DMS 273 treated with DMSO at 0.1 percent for 48 hours (cell line): Measurements from ENCODE around the gene MATN4.

Experiments
- DNase-seq: peaks from one replicate; lab custom pipeline; 2025; lab: John Stamatoyannopoulos, UW

Gene MATN4

DNA sequence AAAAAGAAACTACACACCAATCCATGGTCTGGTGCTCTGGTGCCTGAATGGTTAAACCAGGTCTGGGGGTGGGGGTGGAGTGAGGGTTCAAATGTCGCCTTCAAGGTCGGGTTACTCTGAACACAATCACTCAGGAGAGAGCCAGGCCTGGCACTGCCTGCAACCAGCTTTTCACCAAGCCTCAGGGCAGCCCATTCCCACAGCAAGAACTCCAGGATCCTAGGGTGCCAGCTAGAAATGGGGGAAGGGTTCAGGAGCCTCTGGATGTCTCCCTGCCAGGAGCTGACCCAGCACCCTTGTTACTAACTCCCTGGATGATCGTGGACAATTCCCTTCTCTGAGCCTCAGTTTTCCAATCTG is 33.5 kb upstream of the MATN4 start:
- DNase-seq = no peak

DNA sequence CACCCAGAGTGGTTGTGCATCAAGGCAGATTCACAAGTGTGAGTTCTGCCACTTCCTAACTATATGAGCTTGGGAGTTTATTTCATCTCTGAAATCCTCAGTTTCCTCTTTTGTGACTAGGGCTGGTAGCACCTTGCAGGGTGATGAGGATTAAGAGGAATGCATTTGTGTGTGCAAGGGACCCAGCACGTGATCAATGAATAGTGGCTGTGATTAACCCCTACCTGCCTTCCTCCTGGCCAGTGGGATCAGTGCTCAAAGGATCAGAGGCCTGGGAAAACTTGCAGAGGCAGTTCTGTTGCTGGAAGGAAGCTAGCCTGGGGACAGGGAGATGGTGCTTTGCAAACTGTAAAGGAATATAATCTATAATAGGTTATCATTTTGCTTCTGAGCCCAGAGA is 32.9 kb upstream of the MATN4 start:
- no peak for DNase-seq

DNA sequence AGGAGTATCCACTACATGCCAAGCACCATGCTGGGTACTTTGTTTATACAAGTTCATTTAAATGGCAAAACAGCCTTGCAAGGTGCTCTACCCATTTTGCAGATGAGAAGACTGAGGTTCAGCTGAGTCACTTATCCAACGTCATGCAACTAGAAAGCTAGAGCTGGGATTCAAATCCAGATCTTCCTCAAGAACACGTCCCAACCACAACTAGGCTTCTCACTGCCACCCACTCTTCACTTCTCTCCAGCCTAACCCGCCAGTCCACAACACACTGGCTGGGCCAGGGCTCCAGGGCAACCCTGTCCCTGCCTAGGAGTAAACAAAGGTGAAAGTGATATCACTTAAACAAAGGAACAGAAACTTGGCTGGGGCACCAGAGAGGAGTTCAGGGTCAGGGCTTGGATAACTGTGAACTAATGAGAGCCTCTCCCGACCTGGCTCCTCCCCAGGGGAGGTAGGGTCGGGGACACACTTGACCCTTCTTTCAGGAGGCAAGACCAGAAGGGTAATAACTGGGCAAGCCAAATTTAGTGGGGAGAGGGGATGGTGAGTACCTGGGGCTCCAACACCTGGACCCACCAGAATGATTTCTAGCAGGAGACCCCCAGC is 32.2 kb upstream of the MATN4 start:
- no peak for DNase-seq

DNA sequence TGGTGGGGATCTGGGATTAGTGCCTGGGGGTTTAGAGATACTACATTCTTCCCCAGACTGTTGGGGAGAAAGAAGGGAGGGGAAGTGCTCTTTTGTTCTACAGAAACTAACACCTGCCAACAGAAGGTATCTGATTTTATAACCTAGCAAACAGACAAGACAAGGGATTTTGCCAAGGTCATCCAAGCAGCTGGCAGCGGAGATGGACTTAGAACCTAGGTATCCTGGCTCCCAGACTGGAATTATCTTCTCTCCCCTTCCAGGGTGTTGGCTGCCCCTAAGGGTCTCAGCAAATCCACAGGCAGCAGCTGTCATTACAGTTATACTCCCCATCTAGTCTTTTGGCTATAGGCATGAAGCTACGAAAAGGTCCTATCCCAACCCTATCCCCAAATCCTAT is 31.7 kb upstream of the MATN4 start:
- DNase-seq = no peak

DNA sequence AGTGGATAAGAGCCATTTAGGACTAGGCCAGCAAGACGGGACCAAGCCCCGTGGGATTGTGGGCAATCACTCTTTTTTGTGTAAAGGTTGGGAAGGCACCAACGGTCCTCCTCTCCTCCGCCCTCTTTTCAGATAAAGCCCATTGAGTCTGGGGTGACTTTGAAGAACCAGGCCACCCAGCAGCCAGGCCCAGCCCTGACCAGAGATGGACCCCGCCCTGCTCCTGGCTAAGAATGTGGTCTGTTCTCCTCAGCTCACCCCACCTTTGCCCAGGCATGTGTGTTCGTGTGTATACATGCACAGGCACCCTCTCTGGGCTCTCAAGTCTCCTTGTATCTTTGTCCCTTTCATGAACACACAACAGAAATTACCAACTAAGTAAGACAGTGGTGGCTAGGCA is 31.0 kb upstream of the MATN4 start:
- DNase-seq = no peak

DNA sequence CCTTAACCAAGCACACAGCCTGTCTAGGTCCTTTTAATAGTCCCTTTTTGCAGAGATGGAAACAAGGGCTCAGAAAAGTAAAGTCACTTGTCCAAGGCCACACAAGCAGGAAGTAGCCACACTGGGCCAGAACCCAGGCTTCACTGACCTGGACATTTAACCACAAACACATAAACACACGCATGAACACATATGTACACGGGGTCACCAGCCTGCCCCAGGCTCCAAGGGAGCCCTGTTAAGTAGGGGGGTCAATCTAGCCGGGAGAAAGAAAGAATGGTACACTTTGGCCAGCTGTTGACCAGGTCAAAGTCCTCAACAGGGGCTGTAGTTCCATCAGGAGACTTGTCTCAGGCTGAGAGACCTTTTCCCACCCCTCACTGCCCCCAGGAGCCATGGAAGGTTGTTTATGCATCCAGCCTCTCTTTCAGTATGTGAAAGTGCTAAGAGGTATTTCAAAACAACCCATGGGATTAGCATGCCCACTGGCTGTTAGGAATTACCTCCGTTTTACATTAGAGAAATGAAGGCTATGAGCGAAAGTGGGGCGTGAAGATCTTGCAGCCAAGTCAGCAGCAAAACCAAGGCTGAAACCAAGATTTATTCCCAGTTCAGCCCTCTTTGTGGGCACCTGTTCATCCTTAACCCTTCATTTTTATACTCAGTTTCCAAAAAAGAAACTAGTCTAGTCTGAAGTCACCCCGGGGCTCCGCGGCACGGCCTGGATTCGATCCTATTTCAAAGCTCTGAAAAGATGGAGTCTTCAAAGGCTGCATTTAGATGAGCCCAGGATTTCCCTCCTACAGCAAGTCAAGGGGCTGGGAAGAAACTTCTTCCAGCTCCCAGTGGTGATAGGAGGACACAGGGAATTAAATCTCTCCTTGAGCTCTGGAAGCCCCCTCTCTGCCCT is 30.3 kb upstream of the MATN4 start:
- no peak for DNase-seq

DNA sequence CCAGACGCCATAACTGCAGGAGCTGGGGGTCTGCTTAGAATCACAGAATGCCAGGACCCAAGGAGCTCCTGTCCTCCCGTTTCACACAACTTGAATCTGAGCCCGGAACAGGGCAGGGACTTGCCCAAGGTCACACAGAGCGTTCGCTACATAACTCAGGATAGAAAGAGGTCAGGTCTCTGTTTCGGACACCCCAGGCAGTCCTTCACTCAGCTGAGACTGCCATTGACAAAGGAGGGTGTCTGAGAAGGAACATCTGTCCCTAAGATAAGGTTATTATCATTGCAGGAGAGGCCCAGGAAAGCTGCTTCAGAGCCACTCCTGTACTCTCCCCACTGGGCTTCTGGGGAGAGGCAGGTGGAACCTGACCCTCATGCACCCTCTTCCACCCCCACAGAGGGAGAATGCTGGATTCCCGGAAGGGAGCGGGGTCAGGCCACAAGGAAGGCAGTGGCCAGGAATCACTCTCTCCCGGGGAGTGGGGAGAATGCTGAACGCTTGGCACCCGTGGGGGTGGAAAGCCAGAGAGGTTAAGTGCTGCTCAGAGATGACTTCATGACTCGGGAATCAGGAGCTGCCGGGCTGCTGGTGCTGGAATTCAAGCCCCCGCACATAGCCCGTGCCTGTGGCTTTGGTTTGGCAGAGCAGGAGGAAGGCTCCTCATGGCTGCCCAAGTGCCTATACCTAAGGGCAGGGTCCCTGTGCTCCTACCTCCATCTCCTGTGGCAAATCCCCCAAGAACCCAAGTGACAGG is 29.4 kb upstream of the MATN4 start:
- DNase-seq = no peak

DNA sequence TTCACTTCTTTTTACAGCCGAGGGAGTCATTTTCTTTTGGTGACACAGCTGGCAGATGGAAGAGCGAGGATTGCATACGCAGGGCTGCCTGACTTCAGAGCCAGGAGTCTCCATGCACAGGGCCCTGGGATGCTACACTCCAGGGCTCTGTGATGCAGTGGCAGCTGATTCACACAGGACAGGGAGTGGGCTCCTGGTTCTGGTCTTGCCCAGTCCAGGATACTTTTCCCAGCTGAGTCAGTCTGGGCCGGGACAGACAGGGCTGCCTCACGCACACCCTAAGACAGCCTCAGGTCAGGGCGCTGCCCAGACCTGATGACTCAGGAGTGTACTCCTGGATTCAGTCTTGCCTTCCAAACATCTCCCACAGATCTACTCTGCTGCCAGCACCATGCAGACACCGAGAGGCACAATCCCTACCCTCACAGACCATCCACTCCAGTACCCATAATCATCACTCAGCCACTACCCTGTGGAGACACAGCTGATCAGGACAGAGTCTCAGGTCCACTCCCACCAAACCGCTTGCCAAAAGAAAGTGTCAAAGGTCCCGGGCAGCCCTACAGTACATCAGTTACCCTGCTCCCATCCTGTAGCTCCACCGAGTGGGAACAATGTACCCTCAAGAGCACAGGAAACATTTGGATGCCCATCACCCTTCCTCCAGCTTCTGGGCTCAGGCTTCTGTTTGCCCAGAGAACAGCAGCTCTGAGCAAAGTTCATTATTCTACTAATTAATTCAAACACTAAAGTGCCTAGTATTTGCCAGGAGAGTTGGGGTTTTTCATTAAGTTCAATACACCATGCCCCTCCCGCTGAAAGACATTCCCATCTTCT is 28.6 kb upstream of the MATN4 start:
- DNase-seq = no peak

DNA sequence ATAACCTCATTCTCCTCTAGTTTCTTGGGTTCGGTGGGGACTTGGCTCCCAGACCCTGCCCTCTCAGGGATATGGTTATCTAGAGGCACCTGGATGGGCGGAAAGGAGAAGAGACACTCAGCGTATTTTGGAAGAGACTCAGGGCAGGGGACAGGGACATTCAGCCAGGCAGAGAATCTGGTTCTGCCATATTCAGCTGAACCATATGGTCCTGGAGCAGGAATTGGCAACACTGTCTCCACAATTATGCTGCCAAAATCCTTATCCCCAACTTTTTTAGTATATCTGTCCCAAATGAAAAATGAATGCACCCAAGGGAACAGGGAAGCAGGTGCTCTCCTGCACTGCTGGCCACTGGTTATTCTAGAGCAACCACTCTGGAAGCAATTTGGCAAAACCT is 22.4 kb upstream of the MATN4 start:
- DNase-seq = no peak

DNA sequence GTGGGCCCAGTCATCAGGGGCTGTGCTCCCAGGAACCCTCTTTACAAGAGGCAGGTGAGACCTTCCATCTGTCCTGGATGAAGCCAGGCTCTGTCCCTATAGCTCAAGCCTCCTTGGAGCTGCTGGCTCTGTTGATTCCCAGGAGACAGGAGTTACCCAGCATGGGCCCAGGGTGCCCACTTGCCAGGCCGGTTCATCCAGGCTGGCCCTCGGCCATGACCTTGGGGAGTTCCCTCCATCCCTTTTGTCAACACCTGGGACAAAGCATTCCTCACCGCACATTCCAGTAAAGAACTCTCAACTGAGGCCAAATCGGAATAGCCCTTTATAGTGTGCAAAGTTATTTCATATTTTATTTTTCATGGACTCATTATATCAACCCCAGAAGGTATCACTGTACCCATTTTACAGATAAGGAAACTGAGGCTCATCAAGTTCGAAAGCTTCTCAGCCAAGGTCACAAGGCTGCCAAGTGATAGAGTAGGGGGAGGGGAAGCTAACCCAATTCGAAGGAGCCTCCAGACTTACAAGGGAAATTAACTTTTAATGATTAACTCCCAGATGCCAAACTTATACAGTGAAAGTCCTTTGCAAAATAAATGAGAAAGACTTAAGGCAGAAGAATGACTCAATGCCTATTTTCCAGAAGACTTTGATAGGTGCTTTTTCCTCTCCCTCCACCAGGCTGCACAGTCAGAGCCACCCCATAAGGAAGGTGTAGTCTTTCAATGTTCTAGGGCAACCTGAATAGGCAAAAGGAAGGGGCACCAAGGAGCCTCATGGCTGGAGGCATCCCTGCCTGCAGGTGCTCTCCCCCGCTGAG is 21.6 kb upstream of the MATN4 start:
- DNase-seq = no peak

DNA sequence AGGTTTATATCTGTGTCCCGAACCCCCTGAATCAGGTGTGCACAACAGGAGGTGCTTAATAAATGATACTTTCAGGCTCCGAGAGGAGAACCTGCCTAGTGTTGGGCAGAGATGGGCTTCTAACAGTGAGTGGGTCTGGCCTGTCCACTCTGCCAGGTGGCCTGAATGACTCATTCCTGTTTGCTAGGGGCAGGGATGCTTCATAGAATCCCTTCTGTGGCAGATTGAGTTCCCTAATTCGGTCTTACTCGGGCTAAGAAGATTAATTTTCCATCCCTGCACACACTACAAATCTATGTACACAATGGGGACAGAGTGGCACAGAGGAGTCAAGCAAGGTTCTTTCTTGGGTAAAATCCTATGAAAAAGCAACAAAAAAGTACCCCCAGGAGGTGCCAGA is 20.4 kb upstream of the MATN4 start:
- DNase-seq = no peak

DNA sequence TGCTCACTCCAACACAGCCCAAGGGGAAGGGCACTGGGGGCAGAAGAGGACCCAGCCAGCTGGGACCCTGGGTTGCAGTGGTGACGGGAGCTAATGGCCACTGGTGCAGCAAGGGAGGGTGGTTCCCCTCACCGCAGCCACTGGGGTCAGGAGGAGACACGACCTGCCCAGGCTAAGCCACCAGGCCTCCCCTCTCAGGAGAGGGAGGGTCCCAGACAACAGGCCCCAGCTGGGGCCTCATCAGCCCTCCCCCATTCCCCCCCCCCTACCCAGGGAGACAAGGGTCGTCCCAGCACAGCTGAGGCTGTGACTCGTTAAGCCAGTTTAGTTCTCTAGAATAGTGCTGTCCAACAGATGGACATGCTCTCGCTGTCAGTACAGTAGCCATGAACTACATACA is 17.3 kb upstream of the MATN4 start:
- DNase-seq = no peak

DNA sequence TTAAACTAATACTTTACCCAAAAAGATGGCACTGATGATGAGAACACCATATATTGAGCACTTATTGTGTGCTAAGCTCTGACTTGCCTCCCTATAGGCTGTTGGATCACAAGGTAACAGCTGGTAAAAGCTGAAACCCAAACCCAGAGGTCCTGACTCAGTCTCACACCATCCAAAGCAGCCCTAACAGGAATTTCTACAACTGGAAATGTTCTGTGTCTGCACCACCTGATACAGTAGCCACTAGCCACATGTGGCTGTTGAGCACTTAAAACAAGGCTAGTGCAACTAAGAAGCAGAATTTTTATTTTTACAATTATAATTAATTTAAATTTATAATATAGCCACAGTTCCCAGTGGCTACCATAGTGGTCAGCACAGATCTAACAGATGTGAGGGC is 15.6 kb upstream of the MATN4 start:
- DNase-seq = no peak

DNA sequence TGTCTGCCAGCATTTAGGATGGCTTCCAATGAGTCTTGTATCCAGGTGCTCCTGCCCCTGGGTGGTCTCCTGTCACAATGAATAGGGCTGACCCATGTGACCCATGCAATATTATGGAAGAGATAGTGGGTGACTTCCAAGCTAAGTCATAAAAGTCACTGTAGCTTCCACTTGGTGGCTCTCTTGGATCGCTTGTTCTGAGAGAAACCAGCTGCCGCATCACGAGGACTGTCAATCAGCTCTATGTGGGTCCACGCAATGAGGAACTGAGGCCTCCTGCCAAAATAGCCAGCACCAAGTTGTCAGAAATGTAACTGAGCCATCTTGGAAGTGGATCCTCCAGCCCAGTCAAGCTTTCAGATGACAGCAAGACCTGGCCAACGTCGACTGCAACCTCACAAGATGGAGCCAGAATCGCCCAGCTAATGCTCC is 14.9 kb upstream of the MATN4 start:
- no peak for DNase-seq

DNA sequence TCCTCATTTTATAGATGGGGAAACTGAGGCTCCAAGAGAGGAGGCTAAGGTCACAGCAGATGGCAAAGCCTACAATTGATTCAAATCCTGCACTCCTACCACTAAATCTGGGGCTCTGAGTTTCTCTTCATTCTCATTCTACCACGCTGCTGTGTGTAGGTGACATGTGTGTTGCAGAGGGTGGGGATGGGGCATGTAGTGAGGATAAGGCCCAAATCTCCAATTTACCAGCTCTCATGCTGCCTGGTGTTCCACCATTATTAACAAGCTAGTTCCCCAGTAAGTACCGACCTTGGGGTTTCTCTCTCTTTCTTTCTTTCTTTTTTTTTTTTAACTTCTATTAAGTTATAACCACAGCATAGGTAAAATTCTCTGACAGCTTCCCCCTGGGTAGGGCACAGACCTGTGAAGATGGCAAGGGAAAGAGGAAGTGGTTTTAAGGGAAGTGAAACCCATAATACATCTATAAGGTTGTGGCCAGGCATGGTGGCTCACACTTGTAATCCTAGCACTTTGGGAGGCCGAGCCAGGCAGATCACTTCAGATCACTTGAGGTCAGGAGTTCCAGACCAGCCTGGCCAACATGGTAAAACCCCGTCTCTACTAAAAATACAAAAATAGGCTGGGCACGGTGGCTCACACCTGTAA is 13.0 kb upstream of the MATN4 start:
- DNase-seq = no peak

DNA sequence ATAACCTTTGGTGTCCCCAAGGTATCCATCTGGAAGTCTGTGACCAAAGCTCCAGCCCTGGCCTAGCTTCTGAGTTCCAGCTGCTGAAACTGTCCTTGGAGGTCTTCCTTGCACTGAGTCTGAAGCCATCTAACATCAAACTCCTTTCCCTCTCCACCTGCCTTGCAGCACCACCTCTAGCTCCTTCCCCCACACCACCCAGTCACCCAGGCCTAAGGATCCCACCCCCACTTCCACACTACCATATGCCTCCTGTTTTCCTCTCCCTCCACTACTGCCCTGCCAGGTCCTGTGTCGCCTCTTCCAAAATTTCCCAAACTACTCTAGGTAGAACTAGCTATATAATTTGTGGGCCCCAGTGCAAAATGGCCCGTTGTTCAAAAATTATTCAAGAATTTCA is 10.8 kb upstream of the MATN4 start:
- DNase-seq = no peak

DNA sequence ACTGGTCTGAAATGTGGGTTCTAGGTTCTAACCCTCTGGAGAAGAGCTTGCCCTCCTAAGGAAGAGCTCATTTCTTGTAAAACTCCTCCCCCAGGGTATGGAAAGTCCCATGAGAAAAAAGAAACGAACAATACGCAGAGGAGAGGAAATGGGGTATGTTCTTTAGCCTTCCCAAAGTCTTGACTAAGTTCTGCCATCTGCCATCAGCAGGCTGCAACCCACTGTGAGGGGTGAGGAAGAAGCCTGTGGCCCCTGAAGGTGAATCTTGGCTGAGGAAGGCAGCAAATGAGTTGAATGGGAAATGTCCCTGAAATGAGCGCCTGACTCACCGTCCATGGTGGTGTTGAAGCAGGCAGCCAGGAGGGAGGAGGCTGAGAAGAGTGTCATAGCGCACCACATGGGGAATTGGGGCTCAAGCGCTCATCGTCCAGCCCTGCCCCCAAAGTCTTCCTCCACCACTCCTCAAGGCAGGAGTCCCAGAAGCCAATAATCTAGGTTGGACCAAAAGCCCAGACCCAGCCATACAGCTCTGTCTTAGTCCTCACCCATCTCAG is 10.4 kb upstream of the MATN4 start:
- no peak for DNase-seq

DNA sequence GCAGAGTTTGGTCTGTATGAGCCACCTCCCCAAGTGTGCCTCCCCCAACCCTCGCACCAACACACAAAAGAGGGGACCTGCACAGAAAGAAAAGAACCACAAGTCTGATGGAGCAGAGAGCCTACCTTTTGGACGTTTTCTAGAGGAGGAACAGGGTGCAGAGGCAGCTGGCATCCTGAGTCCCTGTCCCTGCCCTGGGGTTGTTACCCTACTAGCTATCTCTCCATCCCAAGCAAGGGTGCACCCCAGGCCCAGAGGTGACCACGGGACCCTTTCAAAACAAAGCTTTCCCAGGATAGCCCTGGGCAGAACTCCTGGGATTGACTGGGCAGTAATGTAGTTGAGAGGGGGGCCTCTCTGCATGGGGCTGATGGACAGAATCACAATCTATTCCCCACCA is 9.7 kb upstream of the MATN4 start:
- DNase-seq = no peak

DNA sequence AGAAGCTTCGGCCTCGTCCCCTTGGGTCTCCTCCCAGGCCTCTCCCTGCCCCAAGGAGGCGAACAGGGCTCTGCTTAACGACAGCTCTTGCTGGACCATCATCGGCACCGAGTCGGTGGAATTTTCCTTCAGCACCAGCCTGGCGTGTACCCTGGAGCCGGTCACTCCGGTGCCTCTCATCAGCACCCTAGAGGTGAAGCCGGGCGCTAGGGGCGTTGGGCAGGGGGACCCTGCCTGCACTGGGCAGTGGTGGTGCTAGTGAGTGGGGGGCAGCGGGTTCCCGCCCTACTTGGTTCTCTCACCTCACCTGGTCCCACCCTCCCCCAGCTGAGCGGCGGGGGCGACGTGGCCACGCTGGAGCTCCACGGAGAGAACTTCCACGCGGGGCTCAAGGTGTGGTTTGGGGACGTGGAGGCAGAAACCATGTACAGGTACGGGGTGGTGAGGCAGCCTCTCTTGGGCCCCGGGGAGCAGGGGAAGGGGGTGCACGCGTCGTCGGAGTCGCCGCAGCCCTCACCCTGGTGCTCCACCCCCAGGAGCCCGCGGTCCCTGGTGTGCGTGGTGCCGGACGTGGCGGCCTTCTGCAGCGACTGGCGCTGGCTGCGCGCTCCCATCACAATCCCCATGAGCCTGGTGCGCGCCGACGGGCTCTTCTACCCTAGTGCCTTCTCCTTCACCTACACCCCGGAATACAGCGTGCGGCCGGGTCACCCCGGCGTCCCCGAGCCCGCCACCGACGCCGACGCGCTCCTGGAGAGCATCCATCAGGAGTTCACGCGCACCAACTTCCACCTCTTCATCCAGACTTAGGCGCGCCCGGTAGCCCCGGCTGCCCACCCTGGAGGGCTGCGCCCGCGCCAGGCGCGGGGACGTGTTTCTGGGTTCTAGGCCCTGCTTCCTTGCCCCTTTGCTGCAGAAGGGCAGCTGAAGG is 8.3 kb upstream of the MATN4 start:
- DNase-seq = no peak
